ENCODE results near the gene PGAM2. TPM values are rescaled to one million over a fixed set of nuclear protein-coding genes. Genes with fewer than 3 reads are reported as not detected.

Gene PGAM2
- total and polyA plus RNA-seq, 2 experiments from 2014 or later, result 0.73 TPM; not detected in 1

GRCh38 chr7:44085546-44085945 lies 20.2 kb upstream of the PGAM2 start:
- WGBS (ENCODE audit: low lambda C conversion rate, missing lambda C conversion rate), result 93% methylated on average over 3 of the region's 3 CpGs
- no peak overlapping the region for H3K4me2 ChIP-seq
- no peak for DNase-seq (ENCODE audit: low spot score)
- H3K9me3 ChIP-seq (ENCODE audit: low read depth), result no peaks in the 10 kb centered on the region
- H3K4me1 ChIP-seq (ENCODE audit: insufficient read depth), result peaks cover 11% of the 10 kb centered on the region
- no peak overlapping the region for H3K4me3 ChIP-seq
- H3K27ac ChIP-seq, result no peak overlapping the region
- H3K27me3 ChIP-seq, result no peaks in the 10 kb centered on the region
- no peak overlapping the region for H2AFZ ChIP-seq
- no peak for TF ChIP-seq EZH2 (IDR thresholded peaks at IDR 0.05; ENCODE audit: borderline replicate concordance)
- TF ChIP-seq EZH2phosphoT487 (IDR thresholded peaks at IDR 0.05; ENCODE audit: low read depth, severe bottlenecking, unreplicated experiment), result no peak
- TF ChIP-seq, protein P1, sequence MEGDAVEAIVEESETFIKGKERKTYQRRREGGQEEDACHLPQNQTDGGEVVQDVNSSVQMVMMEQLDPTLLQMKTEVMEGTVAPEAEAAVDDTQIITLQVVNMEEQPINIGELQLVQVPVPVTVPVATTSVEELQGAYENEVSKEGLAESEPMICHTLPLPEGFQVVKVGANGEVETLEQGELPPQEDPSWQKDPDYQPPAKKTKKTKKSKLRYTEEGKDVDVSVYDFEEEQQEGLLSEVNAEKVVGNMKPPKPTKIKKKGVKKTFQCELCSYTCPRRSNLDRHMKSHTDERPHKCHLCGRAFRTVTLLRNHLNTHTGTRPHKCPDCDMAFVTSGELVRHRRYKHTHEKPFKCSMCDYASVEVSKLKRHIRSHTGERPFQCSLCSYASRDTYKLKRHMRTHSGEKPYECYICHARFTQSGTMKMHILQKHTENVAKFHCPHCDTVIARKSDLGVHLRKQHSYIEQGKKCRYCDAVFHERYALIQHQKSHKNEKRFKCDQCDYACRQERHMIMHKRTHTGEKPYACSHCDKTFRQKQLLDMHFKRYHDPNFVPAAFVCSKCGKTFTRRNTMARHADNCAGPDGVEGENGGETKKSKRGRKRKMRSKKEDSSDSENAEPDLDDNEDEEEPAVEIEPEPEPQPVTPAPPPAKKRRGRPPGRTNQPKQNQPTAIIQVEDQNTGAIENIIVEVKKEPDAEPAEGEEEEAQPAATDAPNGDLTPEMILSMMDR (IDR thresholded peaks at IDR 0.05; ENCODE audit: poor library complexity), result no peak
- no peaks in the 10 kb centered on the region for H3K36me3 ChIP-seq (replicated peaks; ENCODE audit: insufficient read depth, low read depth)
- no peaks in the 10 kb centered on the region for H3K9me2 ChIP-seq (replicated peaks; ENCODE audit: insufficient read depth)
- H3K79me2 ChIP-seq, result peaks cover 9% of the 10 kb centered on the region
- no peaks in the 10 kb centered on the region for H4K20me1 ChIP-seq (ENCODE audit: insufficient read depth, poor library complexity, severe bottlenecking)

DNA sequence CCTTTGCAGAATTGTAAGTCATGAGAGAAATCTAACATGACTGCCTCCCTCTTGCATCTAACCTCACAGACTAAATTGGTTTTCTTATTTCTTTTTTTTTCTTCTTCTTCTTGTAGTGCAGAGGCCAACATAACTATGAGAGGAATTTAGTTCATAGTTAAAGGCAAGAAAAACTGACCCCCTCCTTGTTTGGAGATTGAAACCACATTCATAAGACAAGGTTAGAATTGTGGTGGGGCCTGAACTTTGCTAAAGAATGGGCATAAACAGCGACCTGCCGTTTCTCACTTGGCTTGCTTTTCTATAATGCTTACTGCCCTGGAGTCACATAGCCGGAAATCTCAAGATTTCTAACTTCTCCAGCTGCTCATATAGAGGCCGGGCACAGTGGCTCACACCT lies 19.3 kb upstream of the PGAM2 start:
- no peak overlapping the region for H3K4me3 ChIP-seq
- 71% methylated on average over 4 of the region's 4 CpGs for WGBS (ENCODE audit: low lambda C conversion rate, missing lambda C conversion rate)
- H3K36me3 ChIP-seq (replicated peaks; ENCODE audit: insufficient read depth, low read depth), result no peaks in the 10 kb centered on the region
- H4K20me1 ChIP-seq (ENCODE audit: insufficient read depth, poor library complexity, severe bottlenecking), result no peaks in the 10 kb centered on the region
- TF ChIP-seq, protein P1 (IDR thresholded peaks at IDR 0.05; ENCODE audit: poor library complexity), result no peak
- TF ChIP-seq EZH2 (IDR thresholded peaks at IDR 0.05; ENCODE audit: borderline replicate concordance) (no peak), EZH2phosphoT487 (IDR thresholded peaks at IDR 0.05; ENCODE audit: low read depth, severe bottlenecking, unreplicated experiment) (no peak)
- H3K4me2 ChIP-seq, result no peak overlapping the region
- peaks cover 11% of the 10 kb centered on the region for H3K4me1 ChIP-seq (ENCODE audit: insufficient read depth)
- no peaks in the 10 kb centered on the region for H3K9me3 ChIP-seq (ENCODE audit: low read depth)
- H3K79me2 ChIP-seq, result peaks cover 9% of the 10 kb centered on the region
- no peaks in the 10 kb centered on the region for H3K27me3 ChIP-seq
- no peak for DNase-seq (ENCODE audit: low spot score)
- H3K9me2 ChIP-seq (replicated peaks; ENCODE audit: insufficient read depth), result no peaks in the 10 kb centered on the region
- no peak overlapping the region for H3K27ac ChIP-seq
- no peak overlapping the region for H2AFZ ChIP-seq

DNA sequence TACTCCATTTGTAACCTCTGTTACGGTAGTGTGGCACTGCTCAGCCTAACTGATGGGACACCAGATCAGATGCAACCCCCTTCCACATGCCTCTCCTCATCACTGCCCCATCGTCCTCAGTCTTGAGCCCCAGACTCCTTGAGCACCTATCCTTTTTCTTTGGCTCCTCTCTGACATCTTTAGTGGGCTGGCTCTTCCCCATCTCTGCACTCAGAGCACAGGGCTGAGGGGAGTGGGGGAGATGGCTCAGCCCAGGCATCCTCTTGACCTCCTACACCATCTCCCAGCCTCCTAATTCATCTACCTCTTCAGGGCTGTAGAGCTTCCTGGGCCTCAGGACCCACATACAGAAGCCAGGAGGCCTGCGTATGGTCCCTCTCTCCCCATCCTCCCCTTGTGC lies 18.4 kb upstream of the PGAM2 start:
- Histone ChIP-seq H2AFZ (no peak overlapping the region), H3K4me3 (no peak overlapping the region), H3K79me2 (peaks cover 9% of the 10 kb centered on the region), H3K36me3 (replicated peaks; ENCODE audit: insufficient read depth, low read depth) (no peaks in the 10 kb centered on the region), H3K9me2 (replicated peaks; ENCODE audit: insufficient read depth) (no peaks in the 10 kb centered on the region), H3K4me2 (no peak overlapping the region), H3K9me3 (ENCODE audit: low read depth) (no peaks in the 10 kb centered on the region), H3K4me1 (ENCODE audit: insufficient read depth) (peaks cover 11% of the 10 kb centered on the region), H3K27ac (no peak overlapping the region), H4K20me1 (ENCODE audit: insufficient read depth, poor library complexity, severe bottlenecking) (no peaks in the 10 kb centered on the region), H3K27me3 (no peaks in the 10 kb centered on the region)
- DNase-seq (ENCODE audit: low spot score), result no peak
- TF ChIP-seq EZH2phosphoT487 (IDR thresholded peaks at IDR 0.05; ENCODE audit: low read depth, severe bottlenecking, unreplicated experiment), result no peak
- TF ChIP-seq, protein P1 (IDR thresholded peaks at IDR 0.05; ENCODE audit: poor library complexity), result no peak
- TF ChIP-seq EZH2 (IDR thresholded peaks at IDR 0.05; ENCODE audit: borderline replicate concordance), result no peak
- WGBS (ENCODE audit: low lambda C conversion rate, missing lambda C conversion rate), result 88% methylated on average over 3 of the region's 3 CpGs

Measured in hepatocyte (in vitro differentiated cells).